Activated effector memory CD4-positive, alpha-beta T cell treated with Interleukin-2 at 50 U/mL for 16 hours (primary cell): Measurements from ENCODE around the gene GMEB2.

Experiments
- DNase-seq: peaks from one replicate; pipeline ENCODE4 v3.0.0-alpha.2; 2020

GMEB2 gene

DNA sequence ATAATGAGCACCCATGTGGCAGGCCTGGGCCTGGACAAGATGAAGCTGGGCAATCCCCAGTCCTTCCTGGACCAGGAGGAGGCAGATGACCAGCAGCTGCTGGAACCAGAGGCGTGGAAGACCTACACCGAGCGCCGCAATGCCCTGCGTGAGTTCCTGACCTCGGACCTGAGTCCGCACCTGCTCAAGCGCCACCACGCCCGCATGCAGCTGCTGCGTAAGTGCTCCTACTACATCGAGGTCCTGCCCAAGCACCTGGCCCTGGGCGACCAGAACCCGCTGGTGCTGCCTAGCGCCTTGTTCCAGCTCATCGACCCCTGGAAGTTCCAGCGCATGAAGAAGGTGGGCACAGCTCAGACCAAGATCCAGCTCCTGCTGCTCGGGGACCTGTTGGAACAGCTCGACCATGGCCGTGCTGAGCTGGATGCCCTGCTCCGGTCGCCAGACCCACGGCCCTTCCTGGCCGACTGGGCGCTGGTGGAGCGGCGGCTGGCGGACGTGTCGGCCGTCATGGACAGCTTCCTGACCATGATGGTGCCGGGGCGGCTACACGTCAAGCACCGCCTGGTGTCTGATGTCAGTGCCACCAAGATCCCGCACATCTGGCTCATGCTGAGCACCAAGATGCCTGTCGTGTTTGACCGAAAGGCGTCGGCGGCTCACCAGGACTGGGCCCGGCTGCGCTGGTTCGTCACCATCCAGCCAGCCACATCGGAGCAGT lies 71.1 kb downstream of the GMEB2 start:
- DNase-seq = no peak

DNA sequence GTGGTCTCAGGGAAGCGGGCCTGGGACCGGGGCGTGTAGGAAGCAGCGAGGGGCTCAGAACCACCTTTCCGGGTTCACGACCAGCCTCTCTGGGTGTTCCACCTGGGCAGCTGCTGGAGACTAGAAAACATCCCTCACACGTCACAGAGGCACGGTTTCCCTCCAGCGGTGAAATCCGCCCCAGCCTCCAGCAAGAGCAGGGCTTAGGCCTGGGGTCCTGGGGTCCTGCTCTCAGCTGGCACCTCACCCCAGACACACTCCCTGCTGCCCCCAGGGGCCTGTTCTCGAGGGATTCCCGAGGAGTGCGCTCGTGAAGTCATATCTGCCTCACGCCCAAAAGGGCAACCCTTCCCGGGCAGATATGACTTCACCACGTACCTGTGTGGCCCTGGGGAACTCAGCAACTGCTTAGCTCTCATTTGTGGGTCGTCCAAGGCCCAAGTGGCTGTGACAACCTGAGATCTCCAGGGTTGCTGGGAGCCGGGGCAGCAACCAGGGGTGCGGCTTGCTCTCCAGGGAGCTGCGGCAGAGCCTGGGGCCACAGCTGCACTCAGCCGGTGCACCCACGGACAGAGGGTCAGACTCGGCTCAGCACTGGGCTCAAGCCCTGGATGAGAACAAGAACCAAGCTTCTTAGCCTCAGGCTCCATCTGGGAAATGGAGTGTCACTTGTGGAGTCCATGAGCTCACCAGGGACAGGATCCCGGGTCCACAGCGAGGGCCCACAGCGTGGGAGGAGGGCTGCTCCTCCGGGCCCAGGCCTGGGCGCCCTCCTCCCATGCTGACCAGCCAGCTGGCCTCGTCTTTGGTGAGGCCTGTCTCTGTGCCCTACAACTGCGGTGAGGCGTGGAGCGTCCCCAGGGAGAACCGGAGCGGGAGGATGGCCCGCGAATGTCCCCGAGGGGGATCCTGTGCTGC lies 72.3 kb downstream of the GMEB2 start:
- no peak for DNase-seq

DNA sequence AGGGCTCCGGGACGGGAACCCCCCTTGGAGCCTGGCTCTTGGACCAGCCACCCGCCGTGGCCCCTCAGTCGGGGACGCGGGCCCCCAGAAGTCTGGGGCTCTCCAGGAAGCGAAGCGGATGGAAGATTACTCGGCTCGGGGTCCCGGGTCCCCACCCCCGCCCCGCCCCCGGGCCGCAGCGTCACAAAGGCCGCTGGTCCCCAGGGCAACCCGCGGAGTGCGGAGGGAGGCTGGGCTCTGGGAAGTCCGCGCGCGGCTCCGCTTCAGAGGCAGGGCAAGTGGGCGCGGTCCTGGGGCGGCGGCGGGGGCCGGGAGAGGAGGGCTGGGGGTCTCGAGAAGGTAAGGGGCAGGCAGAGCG lies 73.0 kb downstream of the GMEB2 start, which contains the start of gene FNDC11:
TSS of gene FNDC11 (plus strand) at position 227 of the 358 bp plus-strand sequence. CDS start 1,505 bp downstream, outside the sequence.
- no peak for DNase-seq

DNA sequence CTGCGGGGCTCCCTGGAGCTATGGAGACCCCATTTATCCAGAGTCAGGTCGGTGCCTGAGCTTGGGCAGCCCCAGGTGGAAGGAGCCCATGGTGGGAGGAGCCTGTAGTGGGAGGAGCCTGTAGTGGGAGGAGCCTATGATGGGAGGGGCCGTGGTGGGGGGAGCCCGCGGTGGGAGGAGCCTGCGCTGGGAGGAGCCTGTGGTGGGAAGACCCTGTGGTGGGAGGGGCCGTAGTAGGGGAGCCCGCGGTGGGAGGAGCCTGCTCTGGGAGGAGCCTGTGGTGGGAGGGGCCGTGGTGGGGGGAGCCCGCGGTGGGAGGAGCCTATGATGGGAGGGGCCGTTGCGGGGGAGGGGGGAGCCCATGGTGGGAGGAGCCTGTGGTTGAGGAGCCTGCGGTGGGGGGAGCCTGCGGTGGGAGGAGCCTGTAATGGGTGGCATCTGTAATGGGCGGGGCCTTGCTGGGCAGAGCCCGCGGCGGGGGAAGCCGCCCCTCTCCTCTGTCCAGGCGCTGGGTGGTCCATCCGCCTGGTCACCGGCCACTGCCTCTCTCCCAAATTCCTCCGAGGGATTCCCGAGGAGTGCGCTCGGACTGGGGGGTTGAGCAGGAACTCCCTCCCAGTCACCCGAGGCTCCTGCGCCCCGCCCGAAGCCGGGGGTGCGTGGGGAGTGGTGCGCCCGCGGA lies 73.5 kb downstream of the GMEB2 start:
- peak; percentile 78 for DNase-seq

DNA sequence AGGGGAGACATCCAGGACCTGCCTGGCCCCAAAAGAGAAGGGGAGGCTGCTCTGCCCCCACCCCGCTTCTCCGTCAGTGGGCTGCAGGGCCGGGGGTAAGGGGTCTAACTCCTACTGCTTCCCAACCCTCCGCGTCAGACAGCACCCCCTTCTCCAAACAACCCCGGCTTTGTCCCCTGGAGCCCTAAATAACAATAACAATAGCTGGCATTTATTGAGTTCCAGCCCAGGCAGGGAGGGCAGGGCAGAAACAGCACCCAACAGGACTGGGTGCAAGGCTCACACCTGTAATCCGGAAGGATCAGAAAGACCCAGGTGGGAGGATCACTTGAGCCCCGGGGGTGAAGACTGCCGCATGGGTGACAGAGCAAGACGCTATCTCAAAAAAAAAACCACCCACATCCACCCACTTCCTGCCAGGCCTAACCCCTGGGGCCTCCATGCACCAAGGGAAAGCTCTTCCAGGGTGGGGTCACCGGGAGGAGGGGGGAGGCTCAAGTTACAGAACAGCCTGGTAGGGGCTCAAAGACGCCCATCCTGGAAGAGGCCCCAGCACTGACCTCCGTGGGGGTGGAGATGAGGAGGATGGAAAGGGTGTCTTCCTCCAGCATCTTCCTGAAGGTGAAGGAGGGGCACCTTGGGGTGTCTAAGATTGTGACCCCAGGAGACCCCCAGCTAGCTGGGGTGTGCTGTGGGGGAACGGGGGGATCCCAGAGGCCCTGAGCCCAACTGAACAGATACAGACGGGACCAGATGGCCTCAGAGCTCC lies 74.2 kb downstream of the GMEB2 start:
- peak; percentile 55 for DNase-seq

DNA sequence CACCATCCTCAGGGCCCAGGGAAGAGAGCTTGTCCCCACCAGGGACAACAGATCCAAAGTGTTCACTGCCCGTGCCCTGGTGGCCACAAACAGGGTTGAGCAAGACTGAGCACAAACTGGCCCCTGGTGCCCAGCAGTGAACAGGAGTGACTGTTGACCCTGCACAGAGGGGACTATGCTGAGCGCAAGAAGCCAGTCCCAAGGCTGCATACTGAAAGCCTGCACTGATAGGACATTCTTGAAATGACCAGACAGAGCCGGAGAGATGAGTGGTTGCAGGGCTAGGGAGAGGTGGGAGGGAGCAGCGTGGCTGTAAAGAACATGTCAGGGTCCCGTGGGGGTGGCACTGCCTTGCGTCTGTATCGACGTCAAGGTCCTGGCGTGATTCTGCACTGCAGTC lies 75.8 kb downstream of the GMEB2 start:
- no peak for DNase-seq

DNA sequence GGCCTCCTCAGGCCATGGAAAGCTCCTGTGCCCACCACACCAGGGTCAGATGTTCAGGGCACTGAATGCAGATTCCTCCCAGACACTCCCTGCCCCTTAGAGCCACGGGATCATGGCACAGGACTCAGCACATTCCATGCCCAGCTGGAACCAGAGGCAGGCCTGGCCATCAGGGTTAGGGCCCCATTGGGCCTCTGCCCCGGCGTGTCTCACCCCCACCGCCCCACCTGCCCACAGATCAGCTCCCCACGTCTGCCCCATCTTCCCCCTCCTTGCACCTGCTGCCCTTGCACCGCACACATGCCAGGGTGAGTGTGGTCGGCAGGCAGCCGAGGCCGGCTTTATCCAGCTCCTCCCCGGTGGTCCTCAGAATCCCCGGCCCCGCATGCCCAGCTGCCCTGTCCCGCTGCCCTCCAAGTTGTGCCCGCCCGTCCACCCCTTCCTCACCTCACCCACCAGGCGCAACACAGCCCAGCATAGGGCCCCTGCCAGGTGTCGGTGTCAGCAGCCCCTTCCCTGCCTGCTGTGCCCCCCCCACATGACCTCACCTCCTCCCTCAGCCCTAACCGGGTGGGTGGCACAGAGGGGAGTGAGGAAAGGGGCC lies 77.1 kb downstream of the GMEB2 start:
- no peak for DNase-seq

DNA sequence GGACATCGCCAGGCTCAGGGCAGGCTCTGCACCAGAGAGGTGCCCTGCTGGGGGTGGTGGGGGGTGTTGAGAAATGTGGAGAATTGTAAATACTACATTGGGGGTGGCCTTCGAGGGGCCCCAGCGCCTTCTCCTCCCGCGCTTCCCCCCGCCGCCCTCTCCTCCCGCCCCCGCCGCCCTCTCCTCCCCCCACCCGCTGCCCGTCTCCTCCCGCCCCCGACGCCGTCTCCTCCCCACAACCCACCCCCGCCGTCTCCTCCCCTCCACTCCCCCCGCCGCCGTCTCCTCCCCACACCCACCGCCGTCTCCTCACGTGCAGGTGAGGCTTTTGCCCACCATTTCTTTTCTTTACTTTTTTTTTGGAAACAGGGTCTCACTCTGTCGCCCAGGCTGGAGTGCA lies 77.9 kb downstream of the GMEB2 start:
- DNase-seq = no peak

DNA sequence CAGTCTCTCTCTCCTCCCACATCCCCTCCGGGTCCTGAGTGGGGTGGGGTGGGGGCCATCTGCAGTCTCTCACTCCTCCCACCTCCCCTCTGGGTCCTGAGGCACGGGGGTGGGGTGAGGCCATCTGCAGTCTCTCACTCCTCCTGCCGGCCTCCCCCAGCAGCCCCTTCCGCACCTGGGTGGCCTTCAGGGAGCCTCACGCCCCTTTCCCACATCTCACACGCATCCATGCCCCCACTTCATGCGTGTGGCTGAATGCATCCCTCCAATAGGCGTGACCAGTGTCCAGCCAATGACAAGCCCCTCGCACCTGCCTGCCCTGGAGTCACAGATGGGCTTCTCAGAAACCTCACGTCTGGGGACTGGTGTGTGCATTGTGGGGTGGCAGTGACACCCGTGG lies 78.4 kb downstream of the GMEB2 start:
- no peak for DNase-seq

DNA sequence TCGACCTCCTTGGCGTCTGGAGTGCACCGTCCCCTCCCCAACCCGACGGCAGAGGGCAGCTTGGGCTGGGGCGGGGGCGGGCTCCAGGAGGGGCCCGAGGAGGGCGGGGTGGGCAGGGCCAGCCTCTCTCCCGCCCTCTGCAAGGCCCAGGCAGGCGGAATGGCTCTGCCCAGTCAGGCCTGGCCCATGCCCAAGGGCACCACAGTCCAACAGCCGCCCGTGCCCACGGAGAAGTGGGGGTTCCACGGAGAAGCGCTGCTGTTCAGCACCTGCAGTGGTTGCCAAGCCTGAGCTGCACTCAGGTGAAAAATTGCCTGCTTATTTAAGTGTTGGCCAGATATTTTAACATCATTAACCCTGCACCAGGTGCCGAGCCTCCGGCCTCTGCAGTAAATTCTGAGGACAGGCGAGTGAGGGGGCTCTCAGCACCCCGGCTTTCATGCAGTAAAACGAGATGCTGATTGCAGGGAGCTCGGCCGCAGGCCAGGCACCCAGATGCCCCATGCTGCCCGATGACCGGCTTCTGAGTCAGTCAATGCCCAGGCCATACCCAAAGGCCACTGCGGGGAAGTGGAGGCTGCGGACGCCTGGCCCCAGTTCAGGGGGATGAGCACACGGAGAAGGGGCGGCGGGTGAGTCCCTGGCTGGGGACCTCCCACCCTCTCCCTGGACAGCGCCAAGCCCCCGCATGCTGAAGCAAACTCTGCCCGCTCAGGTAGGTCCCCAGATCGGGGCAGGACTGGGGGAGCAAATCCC lies 79.0 kb downstream of the GMEB2 start, which contains the start of gene SRMS:
TSS of gene SRMS (minus strand) at position 25 of the 756 bp plus-strand sequence. CDS start 286 bp downstream, outside the sequence.
- DNase-seq = no peak

DNA sequence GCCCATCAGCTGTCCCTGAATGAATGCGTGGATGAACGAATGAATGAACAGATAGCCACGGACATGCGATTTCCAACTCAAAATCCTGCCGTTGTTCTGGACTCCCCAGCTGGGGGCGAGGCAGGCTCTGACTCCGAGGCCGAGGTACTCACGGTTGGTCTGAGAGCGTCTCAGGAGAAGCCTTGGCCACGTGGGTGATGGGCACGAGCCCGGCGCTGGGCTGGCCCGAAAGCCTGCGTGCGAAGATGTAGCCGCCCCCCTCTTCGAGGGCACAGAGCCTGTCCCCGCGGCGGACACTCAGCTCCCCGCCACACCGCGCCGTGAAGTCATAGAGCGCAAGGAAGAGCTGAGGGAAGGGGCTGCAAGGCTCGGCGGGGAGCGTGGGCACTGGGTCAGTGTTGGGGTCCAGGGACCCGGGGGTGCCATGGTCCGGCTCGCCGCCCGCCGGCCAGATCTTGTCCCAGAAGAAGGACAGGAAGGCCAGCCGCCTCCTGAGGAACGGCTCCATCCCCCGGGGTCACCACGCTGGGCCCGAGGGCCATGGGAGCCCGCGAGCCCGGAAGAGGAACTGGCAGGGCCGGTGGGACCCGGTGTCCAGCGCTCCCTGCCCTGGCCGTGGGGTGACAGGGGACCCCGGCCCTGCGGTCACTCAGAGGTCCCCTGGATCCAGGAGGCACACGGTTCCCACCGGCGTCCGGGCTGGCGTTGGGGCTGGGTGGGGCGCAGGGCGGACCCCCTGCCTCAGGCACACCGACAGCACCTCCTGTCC lies 79.8 kb downstream of the GMEB2 start:
- DNase-seq = no peak

DNA sequence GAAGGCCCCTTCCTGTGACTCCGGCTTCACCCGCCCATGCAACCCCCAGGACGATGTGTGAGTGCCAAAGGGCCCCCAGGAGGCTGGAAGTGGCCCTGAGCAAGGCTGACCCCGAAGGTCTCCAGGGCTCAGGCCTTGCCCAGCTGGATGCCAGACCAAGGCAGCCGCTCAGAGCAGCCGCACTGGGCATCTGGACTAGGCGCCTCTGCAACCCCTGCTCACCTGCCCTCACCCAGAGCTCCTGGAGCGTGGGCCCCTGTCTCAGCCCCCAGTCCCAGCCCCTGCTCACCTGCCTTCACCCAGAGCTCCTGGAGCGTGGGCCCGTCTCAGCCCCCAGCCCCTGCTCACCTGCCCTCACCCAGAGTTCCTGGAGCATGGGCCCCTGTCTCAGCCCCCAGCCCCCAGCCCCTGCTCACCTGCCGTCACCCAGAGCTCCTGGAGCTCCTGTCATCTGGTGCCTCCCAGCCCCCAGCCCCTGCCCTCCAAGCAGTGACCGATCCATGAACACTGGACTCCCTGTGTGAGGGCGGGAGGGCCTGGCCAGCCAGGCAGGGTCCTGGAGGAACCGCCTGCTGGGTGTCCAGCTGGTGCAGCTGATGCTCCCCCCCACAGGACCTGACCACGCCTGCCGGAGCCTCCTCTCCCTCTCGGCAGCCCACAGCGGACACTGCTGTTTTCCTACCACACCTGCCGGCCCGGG lies 80.5 kb downstream of the GMEB2 start:
- no peak for DNase-seq

DNA sequence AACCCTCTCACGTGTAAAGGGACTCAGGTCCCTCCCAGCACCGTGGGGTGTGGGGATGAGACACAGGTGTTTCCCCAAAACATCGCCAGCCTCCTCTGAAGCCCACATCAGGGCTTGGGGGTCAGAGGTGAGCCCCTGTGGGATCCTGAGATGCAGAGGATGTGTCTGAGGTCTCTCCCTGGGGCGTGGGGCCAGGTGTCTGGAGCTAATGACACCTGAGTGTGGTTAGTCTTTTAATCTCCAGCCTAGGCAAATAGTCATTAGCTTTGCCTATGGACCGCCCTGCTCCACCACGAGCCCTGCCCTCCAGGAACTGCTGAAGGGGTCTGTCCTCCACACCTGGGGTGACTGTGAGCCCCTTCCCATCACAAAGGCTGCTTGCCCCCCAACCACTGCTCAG lies 81.1 kb downstream of the GMEB2 start:
- DNase-seq = no peak

DNA sequence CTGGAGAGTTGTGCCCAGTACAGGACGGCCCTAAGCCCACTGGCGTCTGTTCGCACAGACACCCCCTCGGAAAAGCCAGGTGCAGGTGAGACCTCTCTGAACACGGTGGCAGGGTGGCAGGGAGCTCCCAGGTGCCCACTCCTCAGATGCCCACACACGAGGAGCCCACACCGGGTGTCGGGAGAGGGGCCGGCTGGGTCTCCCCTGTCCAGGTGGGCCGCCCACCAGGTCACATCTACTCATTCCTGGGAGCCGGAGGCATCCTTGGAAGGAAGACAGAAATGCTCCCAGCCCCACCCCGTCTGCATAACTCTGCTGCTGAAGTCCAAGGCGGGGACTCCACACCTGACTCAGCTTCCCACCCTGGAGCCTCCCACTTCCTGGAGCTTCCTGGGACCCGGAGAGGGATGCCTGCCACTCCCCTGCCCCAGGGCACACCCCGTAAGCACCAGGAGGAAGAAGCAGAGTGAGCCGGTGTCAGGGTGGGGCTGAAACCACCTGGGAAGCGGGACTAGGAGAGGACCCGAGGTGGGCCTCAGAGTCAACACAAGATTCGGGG lies 81.9 kb downstream of the GMEB2 start:
- no peak for DNase-seq

DNA sequence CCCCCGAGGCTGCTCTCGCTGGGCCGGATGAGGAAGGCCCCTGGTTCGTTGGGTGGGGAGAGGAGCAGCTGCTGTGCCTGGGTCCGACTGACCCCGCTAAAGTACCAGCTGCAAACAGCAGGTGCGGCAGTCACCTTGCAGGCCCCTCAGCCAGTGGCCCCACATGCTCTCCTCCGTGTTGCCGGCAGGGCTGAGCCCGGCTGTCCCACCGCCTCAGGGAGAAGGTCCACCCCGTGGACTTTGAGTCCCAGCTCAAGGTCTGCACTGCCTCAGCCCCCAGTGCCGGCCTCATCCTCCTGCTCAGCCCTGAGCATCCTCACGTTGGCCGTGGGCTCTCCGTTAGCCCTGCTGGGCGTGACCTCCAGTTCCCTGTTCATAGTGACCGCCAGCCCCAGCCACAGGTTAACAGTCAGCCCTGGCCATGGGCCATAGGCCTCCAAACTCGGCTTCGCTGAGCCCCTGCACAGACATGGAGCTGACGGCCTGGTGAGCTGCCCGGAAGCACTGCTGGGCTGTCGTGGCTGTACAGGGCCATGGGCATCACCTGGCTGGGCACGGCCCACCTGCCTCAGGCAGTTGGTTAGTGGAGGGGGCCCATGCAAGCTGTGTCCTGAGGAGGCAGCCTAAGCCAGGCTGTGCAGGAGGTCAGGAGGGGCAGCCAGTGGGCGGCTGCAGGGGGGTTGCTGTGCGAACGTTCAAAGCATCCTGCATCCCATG lies 82.5 kb downstream of the GMEB2 start:
- DNase-seq = no peak

DNA sequence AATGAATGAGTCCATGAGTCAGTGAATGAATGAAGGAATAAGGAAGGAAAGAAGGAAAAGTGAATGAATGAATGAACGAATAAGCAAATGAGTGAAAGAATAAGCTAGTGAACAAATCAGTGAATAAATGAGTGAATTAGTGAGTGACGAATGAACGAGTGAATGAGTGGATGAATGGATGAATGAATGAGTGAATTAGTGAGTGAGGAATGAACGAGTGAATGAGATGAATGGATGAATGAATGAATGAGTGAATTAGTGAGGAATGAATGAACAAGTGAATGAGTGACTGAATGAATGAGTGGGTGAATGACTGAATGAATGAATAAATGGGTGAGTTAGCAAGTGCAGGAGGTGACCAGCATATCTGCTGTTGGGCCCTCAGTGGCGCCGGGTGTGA lies 83.2 kb downstream of the GMEB2 start:
- no peak for DNase-seq

DNA sequence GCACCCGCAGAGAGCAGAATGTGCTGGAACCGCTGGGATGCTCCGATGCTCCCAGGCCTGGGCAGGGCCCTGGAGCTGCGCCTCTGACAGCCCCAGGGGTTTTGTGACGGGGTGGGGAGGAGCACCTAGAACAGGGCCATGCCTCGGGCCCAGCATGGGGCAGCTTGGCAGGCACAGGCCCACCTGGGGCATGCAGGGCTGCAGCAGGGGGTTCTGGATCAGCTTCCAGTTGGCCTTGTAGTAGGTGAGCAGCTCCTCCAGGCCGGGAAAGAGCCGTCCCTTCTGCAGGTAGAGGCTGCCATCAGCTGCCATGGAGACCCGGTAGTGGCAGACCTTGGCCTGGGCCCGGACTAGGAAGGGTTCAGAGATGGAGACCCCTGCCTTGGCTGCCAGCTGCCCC lies 83.8 kb downstream of the GMEB2 start:
- no peak for DNase-seq

DNA sequence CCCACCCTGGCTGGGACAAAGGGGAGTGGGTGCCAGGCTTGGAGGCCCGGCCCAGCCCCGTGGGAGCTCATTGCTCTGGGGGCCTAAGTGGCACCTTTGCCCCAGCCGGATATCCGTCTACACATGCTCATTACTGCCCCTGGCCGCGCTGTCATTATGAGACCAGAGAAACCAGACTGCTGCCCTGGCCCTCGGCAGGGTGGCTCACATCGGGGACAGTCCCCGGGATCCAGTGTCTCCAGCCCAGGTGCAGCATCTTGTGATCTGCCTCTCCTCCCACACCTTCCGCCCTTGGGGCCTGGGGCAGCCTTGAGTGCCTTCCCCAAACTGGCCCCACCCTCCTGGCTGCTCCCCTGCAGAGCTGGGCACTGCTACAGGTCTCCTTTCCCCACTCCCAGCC lies 84.2 kb downstream of the GMEB2 start:
- no peak for DNase-seq

DNA sequence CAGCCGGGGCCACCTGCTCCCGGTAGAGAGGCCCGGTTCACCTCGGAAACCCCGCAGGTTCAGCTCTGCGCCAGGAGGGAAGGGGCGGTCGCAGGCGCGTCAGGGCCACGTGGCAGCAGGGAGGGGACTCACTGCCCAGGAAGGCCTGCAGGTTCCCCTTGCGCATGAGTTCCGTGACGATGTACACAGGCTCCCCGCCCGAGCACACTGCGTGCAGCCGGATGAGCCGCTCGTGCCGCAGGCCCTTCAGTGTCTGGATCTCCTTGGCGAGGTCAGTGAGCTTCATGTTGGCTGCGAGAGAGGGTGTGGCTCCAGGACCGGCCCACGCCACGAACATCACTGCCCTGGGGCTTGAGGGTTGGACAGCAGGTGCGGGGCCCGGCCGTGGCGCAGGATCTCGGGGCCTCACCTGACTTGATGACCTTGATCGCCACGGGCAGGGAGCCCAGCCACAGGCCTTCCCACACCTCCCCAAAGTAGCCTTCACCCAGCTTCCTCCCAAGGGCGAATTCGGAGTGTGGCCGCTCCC lies 84.8 kb downstream of the GMEB2 start:
- no peak for DNase-seq
